Heart left ventricle (tissue), 16 donors: ENCODE results near the gene PBLD. TPM values are rescaled to one million over a fixed set of nuclear protein-coding genes. Genes with fewer than 3 reads are reported as not detected.

Experiments used
- ATAC-seq, 4 donors: fragments of 200-7000 bp; cut with Tn5 transposase; one replicate each; pipeline ENCODE4 v1.9.1; 2020 to 2022; ENCODE audit warnings: moderate library complexity in 4 of 4, mild to moderate bottlenecking in 3 of 4, moderate number of reproducible peaks in 1 of 4
- DNase-seq, 5 donors: peaks; one replicate each; pipeline ENCODE4 v3.0.0-alpha.2; 2020
- H3K27ac ChIP-seq, 12 donors: fragments of 200-600 bp; sonication (generic) in 4 of 12; one replicate each; pipeline versions ENCODE4 v1.5.0 to v1.8.0; 2016 to 2022; ENCODE audit warnings: mild to moderate bottlenecking in 2 of 12
- H3K27me3 ChIP-seq, 9 donors: fragments of 200-600 bp; sonication (generic) in 2 of 9; one replicate each; pipeline versions ENCODE4 v1.5.1 to v1.8.0; 2016 to 2022; ENCODE audit warnings: mild to moderate bottlenecking in 3 of 9
- H3K36me3 ChIP-seq, 9 donors: fragments of 200-600 bp; sonication (generic) in 2 of 9; one replicate each; pipeline versions ENCODE4 v1.5.0 to v1.8.0; 2018 to 2022; ENCODE audit warnings: mild to moderate bottlenecking in 2 of 9
- H3K4me1 ChIP-seq, 12 donors: fragments of 200-600 bp; sonication (generic) in 4 of 12; one replicate each; pipeline versions ENCODE4 v1.5.0 to v1.8.0; 2016 to 2022; ENCODE audit warnings: mild to moderate bottlenecking in 3 of 12
- H3K4me3 ChIP-seq, 12 donors: fragments of 200-600 bp; sonication (generic) in 4 of 12; one replicate each; pipeline versions ENCODE4 v1.5.0 to v1.8.0; 2017 to 2022; ENCODE audit warnings: mild to moderate bottlenecking in 9 of 12, moderate library complexity in 4 of 12
- H3K9me3 ChIP-seq, 12 donors: fragments of 200-600 bp; sonication (generic) in 4 of 12; one replicate each; pipeline versions ENCODE4 v1.5.0 to v1.8.0; 2016 to 2022; ENCODE audit warnings: mild to moderate bottlenecking in 1 of 12
- POLR2A ChIP-seq, 2 donors: fragments of 450-650 bp; IDR thresholded peaks; one replicate each; pipeline ENCODE4 v1.6.1; 2017; ENCODE audit warnings: antibody characterized with exemption in 2 of 2, mild to moderate bottlenecking in 2 of 2, moderate library complexity in 2 of 2
- WGBS, 4 donors: extraction: QIAGEN DNeasy Blood & Tissue Kit in 2 of 4; methylation state at CpG; one replicate each; pipeline versions ENCODE4 v1.1.5 to v1.1.7; 2013 to 2018; 5-methylcytosine and 5-hydroxymethylcytosine counted together
- intact Hi-C, 10 donors: fragments of 100-400 bp; cut with DNase I; formaldehyde crosslinking; loops; one replicate each; pipeline versions ENCODE4 v1.11.1 to v1.14.2; 2022
- polyA plus RNA-seq, 2 donors: library from polyadenylated mRNA; stranded (reverse); fragments of 200-250 nt; gene quantifications; one replicate each; pipeline ENCODE4 v1.2.3, GENCODE V29; 2013
- total RNA-seq, 9 donors: library from RNA; depleted of rRNA in 2 of 9; stranded (reverse); fragments of >200 nt in 2 of 9; fragmentation: NEBNext Ultra II Directional in 3 of 9; extraction: Animal tissue kit (Norgen Biotek cat#: 25700) in 3 of 9; gene quantifications; one replicate each; pipeline versions ENCODE4 v1.1.0 to v1.2.4, GENCODE V29; 2016 to 2023
- TF ChIP-seq, protein P1 (sequence below), 12 donors: fragments of 200-600 bp; sonication (generic) in 4 of 12; IDR thresholded peaks; one replicate each; pipeline versions ENCODE4 v1.5.0 to v1.8.0; 2018 to 2022; ENCODE audit warnings: antibody characterized with exemption in 12 of 12, mild to moderate bottlenecking in 5 of 12
- donor health status: ischemic (EF 13 %, LVEDD 7.1; RV severe dilation, severe dysfunction).
- donor health status: healthy with polysubstance abuse.
- donor health status: DM: no; HTN: yes; CAD: no.
- donor health status: DM: no; HTN: no; CAD: no.
- donor health status: ischemic (EF 25% LVEDD 6.9; RV normal size, moderate dysfunction).
- donor health status: ischemic (EF 25% LVEDD 5.7; RV mildly dilated, moderate dysfunction).
- donor health status: healthy.
- donor health status: DM: yes; HTN: yes; CAD: no.
- donor health status: ischemic (EF 35%, LVEDD 5.7; RV mildly dilated, moderate dysfunction).
- donor health status: nonischemic (EF 11% LVEDD 7.7; RV severe dilation, severe dysfunction).
- donor health status: DM: yes; HTN: yes; CAD: no.
- donor health status: PGD.
- donor health status: ischemic (EF 29% LVEDD 5.4; RV normal size, mild dysfunction).
- donor health status: nonischemic (EF 23%, LVEDD 6.1; RV moderate dilation, normal function).

The PBLD gene
- total and polyA plus RNA-seq, 11 donors: 1.4 to 9.4 (median 5.7) TPM

DNA sequence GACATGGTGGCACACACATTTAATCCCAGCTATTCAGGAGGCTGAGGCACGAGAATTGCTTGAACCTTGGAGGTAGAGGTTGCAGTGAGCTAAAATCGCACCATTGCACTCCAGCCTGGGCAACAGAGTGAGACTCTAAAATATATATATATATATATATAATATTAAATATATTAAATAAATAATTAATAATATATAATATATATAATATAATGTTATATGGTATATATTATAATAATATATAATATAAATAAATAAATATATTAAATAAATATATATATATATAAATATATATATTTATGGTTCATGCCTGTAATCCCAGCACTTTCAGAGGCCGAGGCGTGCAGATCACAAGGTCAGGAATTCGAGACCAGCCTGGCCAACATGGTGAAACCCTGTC is 33.9 kb upstream of the PBLD start:
- TF ChIP-seq POLR2A (IDR thresholded peaks at IDR 0.05): no peak
- TF ChIP-seq, protein P1, sequence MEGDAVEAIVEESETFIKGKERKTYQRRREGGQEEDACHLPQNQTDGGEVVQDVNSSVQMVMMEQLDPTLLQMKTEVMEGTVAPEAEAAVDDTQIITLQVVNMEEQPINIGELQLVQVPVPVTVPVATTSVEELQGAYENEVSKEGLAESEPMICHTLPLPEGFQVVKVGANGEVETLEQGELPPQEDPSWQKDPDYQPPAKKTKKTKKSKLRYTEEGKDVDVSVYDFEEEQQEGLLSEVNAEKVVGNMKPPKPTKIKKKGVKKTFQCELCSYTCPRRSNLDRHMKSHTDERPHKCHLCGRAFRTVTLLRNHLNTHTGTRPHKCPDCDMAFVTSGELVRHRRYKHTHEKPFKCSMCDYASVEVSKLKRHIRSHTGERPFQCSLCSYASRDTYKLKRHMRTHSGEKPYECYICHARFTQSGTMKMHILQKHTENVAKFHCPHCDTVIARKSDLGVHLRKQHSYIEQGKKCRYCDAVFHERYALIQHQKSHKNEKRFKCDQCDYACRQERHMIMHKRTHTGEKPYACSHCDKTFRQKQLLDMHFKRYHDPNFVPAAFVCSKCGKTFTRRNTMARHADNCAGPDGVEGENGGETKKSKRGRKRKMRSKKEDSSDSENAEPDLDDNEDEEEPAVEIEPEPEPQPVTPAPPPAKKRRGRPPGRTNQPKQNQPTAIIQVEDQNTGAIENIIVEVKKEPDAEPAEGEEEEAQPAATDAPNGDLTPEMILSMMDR (IDR thresholded peaks at IDR 0.05): no peak
- ATAC-seq (no peak), DNase-seq (no peak)
- Histone ChIP-seq H3K4me3 (no peak overlapping the region), H3K4me1 (no peaks in the 10 kb centered on the region), H3K27ac (no peak overlapping the region), H3K27me3 (no peaks in the 10 kb centered on the region), H3K36me3 (peaks cover 0 to 92% (median 60%) of the 10 kb centered on the region in 9 donors), H3K9me3 (peaks cover 0 to 8% (median under 1%) of the 10 kb centered on the region in 12 donors)
- WGBS, 4 donors: 95 to 99% (median 98%) methylated on average over 5 of the region's 5 CpGs
- intact Hi-C loops: no loop called here

GRCh38 chr10:68365611-68366010 is 32.9 kb upstream of the PBLD start:
- no peak overlapping the region for H3K4me3 ChIP-seq
- no peaks in the 10 kb centered on the region for H3K9me3 ChIP-seq
- DNase-seq (no peak), ATAC-seq (no peak)
- no peak overlapping the region for H3K27ac ChIP-seq
- TF ChIP-seq, protein P1 (IDR thresholded peaks at IDR 0.05): no peak
- no peak for TF ChIP-seq POLR2A (IDR thresholded peaks at IDR 0.05)
- H3K36me3 ChIP-seq: peaks cover 0 to 93% (median 66%) of the 10 kb centered on the region in 9 donors
- intact Hi-C loops: no loop called here
- no peaks in the 10 kb centered on the region for H3K27me3 ChIP-seq
- no peaks in the 10 kb centered on the region for H3K4me1 ChIP-seq
- 61 to 88% (median 81%) methylated on average over 2 of the region's 2 CpGs for WGBS, 4 donors

DNA sequence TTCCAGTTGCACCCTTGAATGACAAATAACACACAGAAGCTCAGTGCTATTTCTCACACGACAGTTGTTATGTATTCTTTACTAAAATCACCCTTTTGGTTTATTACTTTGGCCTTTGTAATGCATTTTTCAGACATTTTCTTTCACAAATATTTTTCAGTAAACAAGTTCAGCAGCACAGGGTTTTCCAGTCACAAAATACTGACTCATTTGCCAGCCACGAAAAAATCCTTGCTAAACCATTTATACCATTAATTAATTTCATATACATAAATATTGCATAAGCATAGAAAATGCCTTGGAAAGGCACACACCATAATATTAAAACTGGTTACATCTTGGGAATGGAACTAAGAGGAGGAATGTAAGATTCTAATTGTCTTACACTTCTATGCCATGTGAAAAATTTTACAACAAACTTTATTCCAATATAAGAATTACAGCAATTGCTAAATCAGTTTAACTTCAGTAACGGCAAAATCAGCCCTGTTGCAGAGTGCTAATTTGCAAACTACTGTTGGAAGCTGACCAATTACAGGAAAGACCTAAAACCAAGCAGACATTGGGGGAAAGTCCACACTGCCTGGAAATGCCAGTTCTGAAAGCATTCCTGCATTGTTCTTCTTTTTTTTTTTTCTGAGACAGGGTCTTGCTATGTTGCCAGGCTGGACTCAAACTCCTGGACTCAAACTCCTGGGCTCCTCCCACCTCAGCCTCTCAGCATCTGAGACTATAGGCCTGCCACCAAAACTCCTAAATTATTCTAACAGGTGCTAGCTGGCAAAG is 31.6 kb upstream of the PBLD start:
- Histone ChIP-seq H3K9me3 (no peaks in the 10 kb centered on the region), H3K4me3 (no peak overlapping the region), H3K4me1 (no peaks in the 10 kb centered on the region), H3K27me3 (no peaks in the 10 kb centered on the region), H3K27ac (no peak overlapping the region), H3K36me3 (peaks cover 0 to 91% (median 67%) of the 10 kb centered on the region in 9 donors)
- no peak for TF ChIP-seq POLR2A (IDR thresholded peaks at IDR 0.05)
- TF ChIP-seq, protein P1 (IDR thresholded peaks at IDR 0.05): no peak
- intact Hi-C loops: no loop called here
- 91 to 97% (median 93%) methylated on average over 3 of the region's 3 CpGs for WGBS, 4 donors
- ATAC-seq (no peak), DNase-seq (no peak)

DNA sequence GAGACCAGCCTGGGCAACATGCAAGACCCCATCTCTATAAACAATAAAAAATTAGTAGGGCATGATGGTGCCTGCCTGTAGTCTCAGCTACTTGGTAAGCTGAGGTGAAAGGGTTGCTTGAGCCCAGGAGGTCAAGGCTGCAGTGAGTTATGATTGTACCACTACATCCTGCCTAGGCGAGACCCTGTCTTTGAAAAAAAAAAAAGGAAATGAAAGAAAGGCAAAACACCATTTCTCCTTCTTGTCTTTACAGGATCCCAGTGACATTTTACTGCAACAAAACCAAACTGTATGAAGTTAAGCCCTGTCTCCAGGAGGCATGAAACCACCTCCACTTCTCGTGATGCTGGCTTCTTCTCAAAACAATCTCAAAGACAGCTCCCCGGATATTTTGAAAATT is 29.9 kb upstream of the PBLD start:
- WGBS, 4 donors: 85 to 93% (median 90%) methylated on average over 3 of the region's 3 CpGs
- H3K4me1 ChIP-seq: no peaks in the 10 kb centered on the region
- no peaks in the 10 kb centered on the region for H3K27me3 ChIP-seq
- H3K36me3 ChIP-seq: peaks cover 0 to 96% (median 71%) of the 10 kb centered on the region in 9 donors
- no peak overlapping the region for H3K4me3 ChIP-seq
- intact Hi-C loops: no loop called here
- no peaks in the 10 kb centered on the region for H3K9me3 ChIP-seq
- no peak overlapping the region for H3K27ac ChIP-seq
- no peak for ATAC-seq
- DNase-seq: no peak
- TF ChIP-seq POLR2A (IDR thresholded peaks at IDR 0.05): no peak
- TF ChIP-seq, protein P1 (IDR thresholded peaks at IDR 0.05): no peak
